Liver (tissue), 9 donors: ENCODE measurements around the gene SAE1. TPM values are rescaled to one million over a fixed set of nuclear protein-coding genes. Genes with fewer than 3 reads are reported as not detected.

Source experiments
- DNase-seq: peaks from one replicate; pipeline ENCODE4 v3.0.0-alpha.2; 2017; ENCODE audit warnings: low spot score
- H3K27ac ChIP-seq, 2 donors: one replicate each; pipeline ENCODE4 v1.7.0; 2013; ENCODE audit warnings: inconsistent platforms in 2 of 2, low read length in 2 of 2, control low read depth in 1 of 2, low read depth in 1 of 2, mild to moderate bottlenecking in 1 of 2
- H3K27me3 ChIP-seq, 4 donors: one replicate each; pipeline versions ENCODE4 v1.6.1 to v1.7.0; 2013; ENCODE audit warnings: low read length in 3 of 4, inconsistent platforms in 1 of 4, mild to moderate bottlenecking in 1 of 4, moderate library complexity in 1 of 4; ENCODE audit not compliant: control insufficient read depth in 4 of 4, insufficient read depth in 4 of 4
- H3K36me3 ChIP-seq, 4 donors: one replicate each; pipeline versions ENCODE4 v1.6.1 to v1.7.0; 2013; ENCODE audit warnings: low read length in 3 of 4, mild to moderate bottlenecking in 3 of 4, low read depth in 1 of 4, moderate library complexity in 1 of 4; ENCODE audit not compliant: control insufficient read depth in 4 of 4, insufficient read depth in 3 of 4
- H3K4me1 ChIP-seq, 4 donors: one replicate each; pipeline versions ENCODE4 v1.6.1 to v1.7.0; 2013; ENCODE audit warnings: low read length in 3 of 4, mild to moderate bottlenecking in 3 of 4, moderate library complexity in 1 of 4; ENCODE audit not compliant: control insufficient read depth in 4 of 4, insufficient read depth in 4 of 4
- H3K4me3 ChIP-seq, 3 donors: one replicate each; pipeline versions ENCODE4 v1.6.1 to v1.7.0; 2013; ENCODE audit warnings: low read length in 3 of 3, control low read depth in 1 of 3, low read depth in 1 of 3, mild to moderate bottlenecking in 1 of 3
- H3K9ac ChIP-seq, 2 donors: one replicate each; pipeline ENCODE4 v1.7.0; 2013; ENCODE audit warnings: low read length in 2 of 2, mild to moderate bottlenecking in 2 of 2, moderate library complexity in 2 of 2, control low read depth in 1 of 2, low read depth in 1 of 2
- H3K9me3 ChIP-seq, 4 donors: one replicate each; pipeline versions ENCODE4 v1.6.1 to v1.7.0; 2013; ENCODE audit warnings: low read length in 3 of 4; ENCODE audit not compliant: control insufficient read depth in 4 of 4
- EGR1 ChIP-seq, 2 donors: IDR thresholded peaks; 2 replicates each; pipeline ENCODE4 v1.6.1; 2016 to 2018; ENCODE audit warnings: antibody characterized with exemption in 2 of 2, low read depth in 2 of 2
- JUND ChIP-seq, 2 donors: IDR thresholded peaks; 2 replicates each; pipeline ENCODE4 v1.6.1; 2016; ENCODE audit warnings: antibody characterized with exemption in 2 of 2
- MAX ChIP-seq: IDR thresholded peaks from 2 replicates; pipeline ENCODE4 v1.6.1; 2016; ENCODE audit warnings: antibody characterized with exemption
- RAD21 ChIP-seq, 2 donors: IDR thresholded peaks; 2 replicates each; pipeline ENCODE4 v1.6.1; 2016; ENCODE audit warnings: antibody characterized with exemption in 2 of 2, mild to moderate bottlenecking in 2 of 2
- RXRA ChIP-seq, 2 donors: IDR thresholded peaks; 2 replicates each; pipeline ENCODE4 v1.6.1; 2017 to 2018; ENCODE audit warnings: antibody characterized with exemption in 2 of 2, mild to moderate bottlenecking in 1 of 2
- SP1 ChIP-seq: IDR thresholded peaks from 2 replicates; pipeline ENCODE4 v1.6.1; 2018; ENCODE audit warnings: antibody characterized with exemption, mild to moderate bottlenecking
- YY1 ChIP-seq: IDR thresholded peaks from 2 replicates; pipeline ENCODE4 v1.6.1; 2016; ENCODE audit warnings: antibody characterized with exemption, mild to moderate bottlenecking
- WGBS: extraction: QIAGEN DNeasy Blood & Tissue Kit; methylation state at CpG from one replicate; pipeline ENCODE4 v1.1.7; 2013; 5-methylcytosine and 5-hydroxymethylcytosine counted together
- polyA plus RNA-seq, 2 donors: library from polyadenylated mRNA; stranded (reverse) in 1 of 2; unstranded in 1 of 2; fragments of 200-250 nt in 1 of 2; fragments of >200 nt in 1 of 2; fragmentation: Nextera tagmentation in 1 of 2; extraction: Ambion mirVana in 1 of 2; gene quantifications; one replicate each; pipeline versions ENCODE4 v1.2.1 to v1.2.3, GENCODE V29; 2013 to 2015
- total RNA-seq, 2 donors: library from RNA; depleted of rRNA; stranded (reverse); fragments of >200 nt; gene quantifications; one replicate each; pipeline ENCODE4 v1.2.3, GENCODE V29; 2014
- TF ChIP-seq, protein P1 (sequence below): IDR thresholded peaks from 2 replicates; pipeline ENCODE4 v1.6.1; 2016; ENCODE audit warnings: antibody characterized with exemption
- TF ChIP-seq, protein P2 (sequence below): fragments of 150-350 bp; IDR thresholded peaks from 2 replicates; pipeline ENCODE4 v1.5.1; 2017; ENCODE audit warnings: improper control_type of control experiment, low read depth, low read length; ENCODE audit not compliant: missing input control
- TF ChIP-seq, protein P3 (sequence below): IDR thresholded peaks from 2 replicates; pipeline ENCODE4 v1.6.1; 2016; ENCODE audit warnings: antibody characterized with exemption
- donor health status: healthy.
- donor health status: healthy.
- donor health status: healthy.
- donor health status: healthy.
- donor health status: healthy.

Gene SAE1
- total and polyA plus RNA-seq, 4 donors, result 19.0 to 31.8 (median 27.0) TPM

DNA sequence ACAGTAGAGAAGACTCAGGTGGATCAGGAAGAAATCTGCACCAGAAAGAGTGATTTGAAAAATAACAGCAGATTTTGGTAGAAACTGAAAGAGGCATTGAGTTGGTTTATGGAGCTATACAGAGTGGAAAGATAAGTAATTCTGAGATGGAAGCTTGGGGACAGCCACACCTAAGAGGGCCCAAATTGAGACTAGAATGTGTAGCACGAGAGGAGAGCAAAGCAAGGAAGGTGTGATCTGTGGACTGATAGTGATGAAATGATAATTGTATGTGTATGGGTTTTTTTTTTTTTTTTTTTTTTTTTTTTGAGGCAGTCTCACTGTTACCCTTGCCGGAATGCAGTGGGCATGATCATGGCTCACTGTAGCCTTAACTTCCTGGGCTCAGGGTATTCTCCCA, 16.3 kb downstream of the SAE1 start:
- H3K9me3 ChIP-seq, result no peaks in the 10 kb centered on the region
- H3K27me3 ChIP-seq, result no peaks in the 10 kb centered on the region
- H3K36me3 ChIP-seq, result peaks cover 12 to 31% (median 23%) of the 10 kb centered on the region in 4 donors
- 95% methylated on average over 2 of the region's 2 CpGs for WGBS
- TF ChIP-seq MAX (no peak), RXRA (IDR thresholded peaks at IDR 0.05) (no peak)
- TF ChIP-seq, protein P1, sequence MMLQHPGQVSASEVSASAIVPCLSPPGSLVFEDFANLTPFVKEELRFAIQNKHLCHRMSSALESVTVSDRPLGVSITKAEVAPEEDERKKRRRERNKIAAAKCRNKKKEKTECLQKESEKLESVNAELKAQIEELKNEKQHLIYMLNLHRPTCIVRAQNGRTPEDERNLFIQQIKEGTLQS, result no peak
- no peak overlapping the region for H3K27ac ChIP-seq
- H3K9ac ChIP-seq, result no peak overlapping the region
- no peaks in the 10 kb centered on the region for H3K4me1 ChIP-seq
- no peak for DNase-seq
- no peak overlapping the region for H3K4me3 ChIP-seq

DNA sequence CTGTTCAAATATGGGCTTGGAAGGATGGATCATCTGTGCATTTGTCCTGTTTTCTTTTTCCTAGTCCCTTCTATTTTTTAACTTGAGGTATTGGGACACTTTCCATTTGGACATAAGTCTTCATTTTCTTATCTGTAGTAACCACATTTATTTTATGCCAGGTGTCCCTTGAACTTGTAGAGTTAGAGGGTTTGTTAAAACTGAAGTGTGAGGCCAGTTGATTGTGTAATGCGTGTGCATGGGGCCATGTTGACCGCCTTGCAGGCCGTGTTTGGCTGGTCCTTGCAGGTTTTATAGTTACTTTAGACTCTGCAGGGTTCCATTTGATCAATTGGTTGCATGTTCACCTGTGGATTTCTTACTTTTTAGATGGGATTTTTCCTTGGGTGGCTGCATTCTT, 21.0 kb downstream of the SAE1 start:
- Histone ChIP-seq H3K4me3 (no peak overlapping the region), H3K4me1 (no peaks in the 10 kb centered on the region), H3K9me3 (no peaks in the 10 kb centered on the region), H3K27me3 (no peaks in the 10 kb centered on the region), H3K9ac (no peak overlapping the region), H3K27ac (no peak overlapping the region), H3K36me3 (peaks cover 7 to 31% (median 15%) of the 10 kb centered on the region in 4 donors)
- 50% methylated on average over 3 of the region's 3 CpGs for WGBS
- no peak for DNase-seq
- no peak for TF ChIP-seq SP1

DNA sequence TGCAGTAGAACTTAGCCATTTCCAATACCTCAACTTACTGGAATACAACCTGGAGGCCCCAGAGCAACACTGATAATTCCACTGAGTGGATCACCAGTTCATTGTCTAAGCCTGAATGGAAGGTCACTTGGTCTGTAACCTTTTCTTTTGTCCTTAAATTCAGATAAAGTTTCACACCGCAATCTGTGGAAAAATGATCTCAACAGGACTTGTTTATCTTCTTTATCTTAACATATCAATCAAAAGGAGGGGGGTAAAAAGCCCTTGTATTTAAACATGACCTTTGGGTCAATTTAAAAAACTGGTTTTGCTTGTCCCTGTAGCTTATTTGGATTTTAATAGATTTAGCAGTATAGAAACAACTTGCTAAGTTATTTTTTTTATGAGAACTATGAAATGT, 21.6 kb downstream of the SAE1 start:
- TF ChIP-seq, protein P2, sequence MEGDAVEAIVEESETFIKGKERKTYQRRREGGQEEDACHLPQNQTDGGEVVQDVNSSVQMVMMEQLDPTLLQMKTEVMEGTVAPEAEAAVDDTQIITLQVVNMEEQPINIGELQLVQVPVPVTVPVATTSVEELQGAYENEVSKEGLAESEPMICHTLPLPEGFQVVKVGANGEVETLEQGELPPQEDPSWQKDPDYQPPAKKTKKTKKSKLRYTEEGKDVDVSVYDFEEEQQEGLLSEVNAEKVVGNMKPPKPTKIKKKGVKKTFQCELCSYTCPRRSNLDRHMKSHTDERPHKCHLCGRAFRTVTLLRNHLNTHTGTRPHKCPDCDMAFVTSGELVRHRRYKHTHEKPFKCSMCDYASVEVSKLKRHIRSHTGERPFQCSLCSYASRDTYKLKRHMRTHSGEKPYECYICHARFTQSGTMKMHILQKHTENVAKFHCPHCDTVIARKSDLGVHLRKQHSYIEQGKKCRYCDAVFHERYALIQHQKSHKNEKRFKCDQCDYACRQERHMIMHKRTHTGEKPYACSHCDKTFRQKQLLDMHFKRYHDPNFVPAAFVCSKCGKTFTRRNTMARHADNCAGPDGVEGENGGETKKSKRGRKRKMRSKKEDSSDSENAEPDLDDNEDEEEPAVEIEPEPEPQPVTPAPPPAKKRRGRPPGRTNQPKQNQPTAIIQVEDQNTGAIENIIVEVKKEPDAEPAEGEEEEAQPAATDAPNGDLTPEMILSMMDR, result no peak
- TF ChIP-seq, protein P3, sequence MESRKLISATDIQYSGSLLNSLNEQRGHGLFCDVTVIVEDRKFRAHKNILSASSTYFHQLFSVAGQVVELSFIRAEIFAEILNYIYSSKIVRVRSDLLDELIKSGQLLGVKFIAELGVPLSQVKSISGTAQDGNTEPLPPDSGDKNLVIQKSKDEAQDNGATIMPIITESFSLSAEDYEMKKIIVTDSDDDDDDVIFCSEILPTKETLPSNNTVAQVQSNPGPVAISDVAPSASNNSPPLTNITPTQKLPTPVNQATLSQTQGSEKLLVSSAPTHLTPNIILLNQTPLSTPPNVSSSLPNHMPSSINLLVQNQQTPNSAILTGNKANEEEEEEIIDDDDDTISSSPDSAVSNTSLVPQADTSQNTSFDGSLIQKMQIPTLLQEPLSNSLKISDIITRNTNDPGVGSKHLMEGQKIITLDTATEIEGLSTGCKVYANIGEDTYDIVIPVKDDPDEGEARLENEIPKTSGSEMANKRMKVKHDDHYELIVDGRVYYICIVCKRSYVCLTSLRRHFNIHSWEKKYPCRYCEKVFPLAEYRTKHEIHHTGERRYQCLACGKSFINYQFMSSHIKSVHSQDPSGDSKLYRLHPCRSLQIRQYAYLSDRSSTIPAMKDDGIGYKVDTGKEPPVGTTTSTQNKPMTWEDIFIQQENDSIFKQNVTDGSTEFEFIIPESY, result no peak
- TF ChIP-seq MAX (no peak), JUND (IDR thresholded peaks at IDR 0.05) (no peak)

DNA sequence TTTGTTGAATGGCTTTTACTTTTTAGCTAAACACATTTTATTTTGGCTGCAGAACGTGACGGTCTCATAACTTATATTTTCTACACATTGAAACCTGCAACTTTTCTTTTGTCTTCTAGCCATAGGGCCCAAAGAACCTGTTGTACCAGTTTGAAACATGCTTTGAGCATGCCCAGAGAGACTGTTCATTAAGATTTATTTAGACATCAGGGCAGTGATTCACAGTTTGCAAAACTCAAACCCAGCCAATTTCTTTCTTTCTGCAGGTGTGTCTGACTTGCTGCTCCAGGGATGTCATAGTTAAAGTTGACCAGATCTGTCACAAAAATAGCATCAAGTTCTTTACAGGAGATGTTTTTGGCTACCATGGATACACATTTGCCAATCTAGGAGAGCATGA, 22.0 kb downstream of the SAE1 start:
- peaks cover 0 to 4% (median 3%) of the 10 kb centered on the region in 4 donors for H3K4me1 ChIP-seq
- no peak overlapping the region for H3K27ac ChIP-seq
- no peak for DNase-seq
- no peak overlapping the region for H3K9ac ChIP-seq
- H3K4me3 ChIP-seq, result no peak overlapping the region
- WGBS, result 86% methylated on average over 2 of the region's 2 CpGs
- H3K27me3 ChIP-seq, result no peaks in the 10 kb centered on the region
- H3K9me3 ChIP-seq, result no peaks in the 10 kb centered on the region
- peaks cover 9 to 36% (median 15%) of the 10 kb centered on the region in 4 donors for H3K36me3 ChIP-seq
- TF ChIP-seq EGR1 (IDR thresholded peaks at IDR 0.05; ENCODE audit: low read depth in 2 of 2), result no peak
- TF ChIP-seq, protein P3, result no peak
- no peak for TF ChIP-seq RAD21 (IDR thresholded peaks at IDR 0.05)
- TF ChIP-seq, protein P2, result no peak
- TF ChIP-seq, protein P1, result no peak
- TF ChIP-seq YY1, result no peak

More for the DNA sequence above, 21.6 kb downstream of the SAE1 start:
- Histone ChIP-seq H3K4me3 (no peak overlapping the region), H3K27ac (no peak overlapping the region), H3K36me3 (peaks cover 9 to 33% (median 15%) of the 10 kb centered on the region in 4 donors), H3K9me3 (no peaks in the 10 kb centered on the region), H3K4me1 (no peaks in the 10 kb centered on the region), H3K9ac (no peak overlapping the region), H3K27me3 (no peaks in the 10 kb centered on the region)
- WGBS, result 70% methylated on average over 1 of the region's 1 CpG
- DNase-seq, result no peak
